Measurements from ENCODE around the gene ANTXR2.

Gene ANTXR2

GRCh38 chr4:80082693-80083092 is 9.7 kb upstream of the ANTXR2 start:
- Histone ChIP-seq H3K9ac (ENCODE audit: low read length) (no peak overlapping the region), H2AFZ (ENCODE audit: low read length) (no peak overlapping the region), H3K4me1 (ENCODE audit: insufficient read depth, low read length, severe bottlenecking) (no peaks in the 10 kb centered on the region), H3K4me3 (ENCODE audit: low read depth, low read length, poor library complexity, severe bottlenecking) (no peak overlapping the region), H3K9me3 (ENCODE audit: low read length) (no peaks in the 10 kb centered on the region), H3F3A (ENCODE audit: insufficient read depth, low read length) (no peaks in the 10 kb centered on the region), H3K27me3 (ENCODE audit: insufficient read depth, low read length) (no peaks in the 10 kb centered on the region), H3K4me2 (ENCODE audit: low read length) (no peak overlapping the region), H3K36me3 (ENCODE audit: insufficient read depth, low read length) (no peaks in the 10 kb centered on the region), H4K20me1 (ENCODE audit: insufficient read depth, low read length) (no peaks in the 10 kb centered on the region), H3K27ac (ENCODE audit: low read depth, low read length, poor library complexity, severe bottlenecking) (no peak overlapping the region), H3K79me2 (ENCODE audit: insufficient read depth, low read length) (no peaks in the 10 kb centered on the region), H3K9me2 (ENCODE audit: low read depth, low read length) (no peaks in the 10 kb centered on the region)
- no peak for TF ChIP-seq EZH2 (IDR thresholded peaks at IDR 0.05; ENCODE audit: borderline replicate concordance, low read length)
- TF ChIP-seq, protein P1, sequence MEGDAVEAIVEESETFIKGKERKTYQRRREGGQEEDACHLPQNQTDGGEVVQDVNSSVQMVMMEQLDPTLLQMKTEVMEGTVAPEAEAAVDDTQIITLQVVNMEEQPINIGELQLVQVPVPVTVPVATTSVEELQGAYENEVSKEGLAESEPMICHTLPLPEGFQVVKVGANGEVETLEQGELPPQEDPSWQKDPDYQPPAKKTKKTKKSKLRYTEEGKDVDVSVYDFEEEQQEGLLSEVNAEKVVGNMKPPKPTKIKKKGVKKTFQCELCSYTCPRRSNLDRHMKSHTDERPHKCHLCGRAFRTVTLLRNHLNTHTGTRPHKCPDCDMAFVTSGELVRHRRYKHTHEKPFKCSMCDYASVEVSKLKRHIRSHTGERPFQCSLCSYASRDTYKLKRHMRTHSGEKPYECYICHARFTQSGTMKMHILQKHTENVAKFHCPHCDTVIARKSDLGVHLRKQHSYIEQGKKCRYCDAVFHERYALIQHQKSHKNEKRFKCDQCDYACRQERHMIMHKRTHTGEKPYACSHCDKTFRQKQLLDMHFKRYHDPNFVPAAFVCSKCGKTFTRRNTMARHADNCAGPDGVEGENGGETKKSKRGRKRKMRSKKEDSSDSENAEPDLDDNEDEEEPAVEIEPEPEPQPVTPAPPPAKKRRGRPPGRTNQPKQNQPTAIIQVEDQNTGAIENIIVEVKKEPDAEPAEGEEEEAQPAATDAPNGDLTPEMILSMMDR (IDR thresholded peaks at IDR 0.05; ENCODE audit: low read length): no peak

- no peaks in the 10 kb centered on the region for H4K20me1 ChIP-seq (ENCODE audit: insufficient read depth, low read length)
- no peaks in the 10 kb centered on the region for H3K27me3 ChIP-seq (ENCODE audit: insufficient read depth, low read length)
- no peaks in the 10 kb centered on the region for H3F3A ChIP-seq (ENCODE audit: insufficient read depth, low read length)
- no peak overlapping the region for H3K4me2 ChIP-seq (ENCODE audit: low read length)
- H3K9me2 ChIP-seq (ENCODE audit: low read depth, low read length): no peaks in the 10 kb centered on the region
- no peaks in the 10 kb centered on the region for H3K79me2 ChIP-seq (ENCODE audit: insufficient read depth, low read length)
- no peaks in the 10 kb centered on the region for H3K36me3 ChIP-seq (ENCODE audit: insufficient read depth, low read length)
- no peak overlapping the region for H2AFZ ChIP-seq (ENCODE audit: low read length)
- TF ChIP-seq, protein P1 (IDR thresholded peaks at IDR 0.05; ENCODE audit: low read length): no peak
- TF ChIP-seq EZH2 (IDR thresholded peaks at IDR 0.05; ENCODE audit: borderline replicate concordance, low read length): no peak
- no peak overlapping the region for H3K4me3 ChIP-seq (ENCODE audit: low read depth, low read length, poor library complexity, severe bottlenecking)
- no peak overlapping the region for H3K9ac ChIP-seq (ENCODE audit: low read length)
- H3K27ac ChIP-seq (ENCODE audit: low read depth, low read length, poor library complexity, severe bottlenecking): no peak overlapping the region
- no peaks in the 10 kb centered on the region for H3K9me3 ChIP-seq (ENCODE audit: low read length)
- no peaks in the 10 kb centered on the region for H3K4me1 ChIP-seq (ENCODE audit: insufficient read depth, low read length, severe bottlenecking)
Observed at GRCh38 chr4:80081566-80081965, 8.5 kb upstream of the ANTXR2 start.

GRCh38 chr4:80079255-80079923 is 6.4 kb upstream of the ANTXR2 start:
- Histone ChIP-seq H3F3A (ENCODE audit: insufficient read depth, low read length) (no peaks in the 10 kb centered on the region), H4K20me1 (ENCODE audit: insufficient read depth, low read length) (no peaks in the 10 kb centered on the region), H3K27ac (ENCODE audit: low read depth, low read length, poor library complexity, severe bottlenecking) (no peak overlapping the region), H3K79me2 (ENCODE audit: insufficient read depth, low read length) (no peaks in the 10 kb centered on the region), H3K4me1 (ENCODE audit: insufficient read depth, low read length, severe bottlenecking) (no peaks in the 10 kb centered on the region), H3K4me2 (ENCODE audit: low read length) (no peak overlapping the region), H3K9me3 (ENCODE audit: low read length) (no peaks in the 10 kb centered on the region), H3K9me2 (ENCODE audit: low read depth, low read length) (no peaks in the 10 kb centered on the region), H3K36me3 (ENCODE audit: insufficient read depth, low read length) (no peaks in the 10 kb centered on the region), H3K27me3 (ENCODE audit: insufficient read depth, low read length) (no peaks in the 10 kb centered on the region), H3K4me3 (ENCODE audit: low read depth, low read length, poor library complexity, severe bottlenecking) (no peak overlapping the region), H2AFZ (ENCODE audit: low read length) (no peak overlapping the region), H3K9ac (ENCODE audit: low read length) (no peak overlapping the region)
- TF ChIP-seq EZH2 (IDR thresholded peaks at IDR 0.05; ENCODE audit: borderline replicate concordance, low read length): no peak
